C4-2B (cell line): ENCODE measurements around the gene SACM1L.

Experiments used
- ZFX ChIP-seq: fragments of 450-650 bp; IDR thresholded peaks from 2 replicates; pipeline ENCODE4 v1.6.1; 2017
- TF ChIP-seq, protein P1 (sequence below): fragments of 450-650 bp; conservative IDR thresholded peaks from 2 replicates; pipeline ENCODE4 v1.5.1; 2017; ENCODE audit warnings: mild to moderate bottlenecking

DNA sequence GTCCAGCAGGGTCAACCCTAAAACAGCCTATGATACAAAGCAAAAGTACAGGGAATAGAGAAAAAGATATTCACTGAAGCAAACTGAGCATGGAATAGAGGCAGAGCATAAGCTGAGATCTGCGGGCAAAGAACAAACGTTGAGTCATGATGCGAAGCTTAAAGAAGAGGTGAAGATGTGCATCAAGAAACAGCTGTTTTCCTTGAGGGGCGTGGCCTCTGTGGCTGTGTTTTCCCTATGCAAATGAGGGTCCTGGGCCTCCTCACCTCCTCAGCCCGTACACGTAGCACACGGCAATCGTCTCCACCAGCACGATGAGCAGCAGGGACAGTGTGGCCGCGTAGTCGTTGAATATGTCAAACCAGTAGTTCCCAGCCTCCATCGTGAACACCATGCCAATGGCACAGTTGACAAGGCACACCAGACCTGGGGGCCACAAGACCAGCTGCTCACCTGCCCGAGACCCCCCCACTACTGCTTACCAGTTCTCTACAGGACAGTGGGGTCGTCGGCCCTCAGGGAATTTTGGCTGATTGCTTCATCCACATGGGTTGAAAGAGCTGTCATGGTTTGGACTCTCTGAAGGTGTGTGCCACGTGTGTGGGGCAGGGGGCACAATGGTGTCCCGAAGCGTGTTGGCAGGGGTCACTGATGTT lies 73.6 kb downstream of the SACM1L start:
- TF ChIP-seq, protein P1, sequence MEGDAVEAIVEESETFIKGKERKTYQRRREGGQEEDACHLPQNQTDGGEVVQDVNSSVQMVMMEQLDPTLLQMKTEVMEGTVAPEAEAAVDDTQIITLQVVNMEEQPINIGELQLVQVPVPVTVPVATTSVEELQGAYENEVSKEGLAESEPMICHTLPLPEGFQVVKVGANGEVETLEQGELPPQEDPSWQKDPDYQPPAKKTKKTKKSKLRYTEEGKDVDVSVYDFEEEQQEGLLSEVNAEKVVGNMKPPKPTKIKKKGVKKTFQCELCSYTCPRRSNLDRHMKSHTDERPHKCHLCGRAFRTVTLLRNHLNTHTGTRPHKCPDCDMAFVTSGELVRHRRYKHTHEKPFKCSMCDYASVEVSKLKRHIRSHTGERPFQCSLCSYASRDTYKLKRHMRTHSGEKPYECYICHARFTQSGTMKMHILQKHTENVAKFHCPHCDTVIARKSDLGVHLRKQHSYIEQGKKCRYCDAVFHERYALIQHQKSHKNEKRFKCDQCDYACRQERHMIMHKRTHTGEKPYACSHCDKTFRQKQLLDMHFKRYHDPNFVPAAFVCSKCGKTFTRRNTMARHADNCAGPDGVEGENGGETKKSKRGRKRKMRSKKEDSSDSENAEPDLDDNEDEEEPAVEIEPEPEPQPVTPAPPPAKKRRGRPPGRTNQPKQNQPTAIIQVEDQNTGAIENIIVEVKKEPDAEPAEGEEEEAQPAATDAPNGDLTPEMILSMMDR = no peak
- no peak for TF ChIP-seq ZFX
